Bone marrow (tissue), 2 donors: ENCODE measurements around the gene FCRLA.
"Not testable (repeated sequence)": the region's sequence is repeated elsewhere in the genome, so short reads cannot be mapped to it uniquely, and the experiment has no call there.

Experiments
- DNase-seq, 2 donors: peaks; one replicate each; lab custom pipeline; 2025; lab: John Stamatoyannopoulos, UW

Gene FCRLA

DNA sequence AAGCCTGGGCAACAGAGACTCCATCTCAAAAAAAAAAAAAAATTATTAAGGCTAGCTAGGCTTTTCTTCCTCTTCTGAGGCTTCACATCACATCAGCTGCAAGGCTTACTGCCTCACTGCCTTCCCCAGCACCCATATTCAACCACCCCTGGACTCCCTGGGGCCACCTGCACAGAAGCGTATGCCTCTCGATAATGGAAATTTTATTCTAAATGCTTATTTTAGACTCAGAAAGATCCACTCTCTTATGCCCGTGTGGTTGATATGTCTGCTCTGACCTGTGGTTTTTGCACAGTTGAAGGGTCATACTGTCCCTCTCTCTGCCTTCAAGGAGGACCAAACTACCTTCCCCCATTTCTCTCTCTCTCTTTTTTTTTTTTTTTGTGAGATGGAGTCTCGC is 1.5 kb upstream of the FCRLA start:
- DNase-seq = no peak

- DNase-seq = no peak
These were observed 932 bp upstream of the FCRLA start for GRCh38 chr1:161706113-161706481.

DNA sequence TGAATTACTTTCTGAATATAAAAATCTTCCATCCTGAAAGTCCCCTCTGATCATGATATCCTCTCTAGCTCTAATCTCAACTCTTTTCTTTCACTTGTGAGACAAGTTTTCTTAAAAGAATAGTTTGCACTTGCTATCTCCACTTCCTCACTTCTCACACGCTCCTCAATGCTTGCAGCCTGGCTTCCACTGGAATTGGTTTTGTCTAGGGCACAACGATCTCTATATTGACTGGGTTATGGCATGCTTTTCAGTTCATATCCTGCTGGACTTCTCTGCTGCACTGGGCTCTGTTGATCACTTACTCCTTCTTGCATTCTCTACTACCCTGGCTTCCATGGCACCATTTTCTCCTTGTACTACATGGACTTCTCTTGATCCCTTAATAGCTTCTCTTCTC is 474 bp downstream of the FCRLA start:
- no peak for DNase-seq

DNA sequence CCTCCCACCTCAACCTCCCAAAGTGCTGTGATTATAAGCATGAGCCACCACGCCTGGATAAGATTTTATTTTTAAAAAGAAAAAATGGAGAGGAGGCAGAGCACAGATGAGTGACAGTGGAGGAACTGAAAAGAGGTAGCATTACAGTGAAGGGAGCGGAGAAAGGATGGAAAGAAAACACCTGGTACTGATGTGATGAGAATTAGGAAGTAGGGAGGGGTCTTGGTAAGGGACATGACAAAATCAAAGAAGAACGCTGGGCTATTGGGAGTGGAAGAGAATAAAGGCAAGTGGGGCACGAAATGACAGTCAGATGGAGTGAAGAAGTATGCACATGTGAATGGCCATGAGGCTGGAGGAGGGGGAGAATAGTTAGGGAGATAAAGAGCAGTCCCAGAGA is 2.3 kb downstream of the FCRLA start:
- no peak for DNase-seq

DNA sequence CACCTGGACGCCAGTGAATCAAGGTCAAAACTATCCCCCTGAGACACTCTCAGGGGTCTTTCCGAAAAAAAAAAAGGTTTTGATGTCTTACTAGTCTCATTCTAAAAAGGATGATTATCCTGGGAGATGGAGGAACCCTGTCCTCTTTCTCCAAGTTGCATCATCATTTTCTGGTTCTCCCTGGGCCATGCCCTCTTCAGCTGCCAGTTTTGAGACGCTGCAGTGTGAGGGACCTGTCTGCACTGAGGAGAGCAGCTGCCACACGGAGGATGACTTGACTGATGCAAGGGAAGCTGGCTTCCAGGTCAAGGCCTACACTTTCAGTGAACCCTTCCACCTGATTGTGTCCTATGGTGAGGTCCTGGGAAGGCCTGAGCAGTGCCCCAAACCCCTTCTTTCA is 3.5 kb downstream of the FCRLA start:
- no peak for DNase-seq

- DNase-seq = no peak
These were observed 11.7 kb downstream of the FCRLA start for GRCh38 chr1:161718559-161719324.

GRCh38 chr1:161719325-161719611 is 12.2 kb downstream of the FCRLA start:
- DNase-seq = no peak

DNA sequence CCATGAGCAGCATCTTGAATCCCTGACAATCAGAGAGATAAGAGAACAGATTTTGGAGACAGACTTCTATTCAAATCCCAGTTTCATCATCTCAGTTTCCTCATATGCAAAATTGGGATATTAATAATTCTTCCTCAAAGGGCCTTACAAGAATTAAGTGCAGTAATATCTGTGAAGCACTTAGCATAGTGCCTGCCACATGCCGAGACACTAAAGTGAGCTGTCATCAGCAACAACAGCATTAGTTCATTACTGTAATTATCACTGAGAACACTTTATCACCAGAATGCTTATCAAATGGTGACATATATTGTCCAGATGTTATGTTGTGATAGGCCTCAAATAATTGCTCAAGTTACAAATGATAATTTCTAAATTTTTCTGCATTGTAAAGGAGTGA is 13.4 kb downstream of the FCRLA start:
- no peak for DNase-seq

DNA sequence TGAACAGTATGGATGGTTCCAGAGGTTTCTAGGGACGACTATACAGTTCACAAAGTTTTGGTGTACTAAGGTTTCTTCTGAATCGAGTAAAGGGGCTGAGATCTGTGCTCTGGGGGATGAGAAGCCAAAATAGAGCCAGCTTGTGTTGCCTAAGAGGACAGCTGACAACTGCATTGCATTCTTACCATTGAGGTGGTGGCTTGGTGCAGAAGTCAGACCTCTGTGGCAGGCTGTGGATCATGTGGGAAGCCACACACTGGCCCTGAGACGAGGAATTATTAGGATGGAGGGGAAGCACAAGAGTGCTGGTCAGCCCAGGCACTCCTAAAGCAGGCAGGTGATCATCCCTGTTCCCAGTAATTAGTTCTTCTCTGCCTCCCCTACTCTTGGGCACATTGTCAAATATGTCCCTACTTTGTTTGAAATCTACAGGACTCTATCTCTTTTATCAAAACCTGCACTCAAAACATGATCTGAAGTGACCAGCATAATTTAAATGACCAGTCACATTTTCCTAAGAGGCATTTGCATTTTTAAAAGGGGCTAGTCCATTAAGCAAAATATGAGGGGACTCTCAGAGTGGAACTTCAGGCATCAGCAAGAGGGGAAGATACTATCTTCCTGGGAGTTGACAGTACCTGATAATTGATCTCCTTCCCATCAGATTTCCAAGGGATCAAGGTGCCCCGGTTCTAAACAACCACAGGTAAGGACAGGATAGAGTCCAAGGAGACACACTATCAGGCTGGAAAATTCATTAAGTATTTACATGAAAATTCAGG is 14.1 kb downstream of the FCRLA start, which contains the start of gene FCRLB:
FCRLB (plus strand) TSS at position 589 of the 782 bp plus-strand sequence. CDS start 1,129 bp downstream, outside the sequence.
- no peak for DNase-seq

- DNase-seq = peak in 1 of 2 donors; percentile 48
These were observed 14.8 kb downstream of the FCRLA start for GRCh38 chr1:161721738-161722343.

DNA sequence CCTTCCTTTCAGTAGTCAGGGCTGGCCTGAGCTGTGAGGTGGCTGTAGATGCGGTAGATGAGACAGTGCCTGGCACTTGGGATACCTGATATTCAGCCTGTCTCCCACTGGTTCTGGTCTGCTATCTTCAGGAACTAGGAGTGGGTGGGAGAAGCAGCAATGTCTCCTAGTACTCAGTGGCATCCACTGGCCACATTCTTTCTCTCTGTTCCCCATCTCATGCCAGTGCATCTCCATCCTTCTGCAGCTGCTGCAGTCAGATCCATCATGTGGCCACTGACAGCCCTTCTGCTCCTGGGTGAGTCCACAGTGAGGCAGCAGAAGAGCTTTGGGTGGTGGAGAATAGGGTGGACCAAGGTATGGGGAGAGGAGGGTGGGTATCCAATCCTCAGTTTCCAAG is 15.4 kb downstream of the FCRLA start:
- DNase-seq = no peak

- DNase-seq = no peak
These were observed 16.6 kb downstream of the FCRLA start for GRCh38 chr1:161723459-161724141.

- not testable (repeated sequence) for DNase-seq
These were observed 18.4 kb downstream of the FCRLA start for GRCh38 chr1:161725258-161725907.

GRCh38 chr1:161725908-161726472 is 19.0 kb downstream of the FCRLA start:
- DNase-seq = peak in 1 of 2 donors; percentile 63

GRCh38 chr1:161726473-161727255 is 19.6 kb downstream of the FCRLA start:
- DNase-seq = peak in 1 of 2 donors; percentile 56

- no peak for DNase-seq
These were observed 20.4 kb downstream of the FCRLA start for GRCh38 chr1:161727256-161727924.

DNA sequence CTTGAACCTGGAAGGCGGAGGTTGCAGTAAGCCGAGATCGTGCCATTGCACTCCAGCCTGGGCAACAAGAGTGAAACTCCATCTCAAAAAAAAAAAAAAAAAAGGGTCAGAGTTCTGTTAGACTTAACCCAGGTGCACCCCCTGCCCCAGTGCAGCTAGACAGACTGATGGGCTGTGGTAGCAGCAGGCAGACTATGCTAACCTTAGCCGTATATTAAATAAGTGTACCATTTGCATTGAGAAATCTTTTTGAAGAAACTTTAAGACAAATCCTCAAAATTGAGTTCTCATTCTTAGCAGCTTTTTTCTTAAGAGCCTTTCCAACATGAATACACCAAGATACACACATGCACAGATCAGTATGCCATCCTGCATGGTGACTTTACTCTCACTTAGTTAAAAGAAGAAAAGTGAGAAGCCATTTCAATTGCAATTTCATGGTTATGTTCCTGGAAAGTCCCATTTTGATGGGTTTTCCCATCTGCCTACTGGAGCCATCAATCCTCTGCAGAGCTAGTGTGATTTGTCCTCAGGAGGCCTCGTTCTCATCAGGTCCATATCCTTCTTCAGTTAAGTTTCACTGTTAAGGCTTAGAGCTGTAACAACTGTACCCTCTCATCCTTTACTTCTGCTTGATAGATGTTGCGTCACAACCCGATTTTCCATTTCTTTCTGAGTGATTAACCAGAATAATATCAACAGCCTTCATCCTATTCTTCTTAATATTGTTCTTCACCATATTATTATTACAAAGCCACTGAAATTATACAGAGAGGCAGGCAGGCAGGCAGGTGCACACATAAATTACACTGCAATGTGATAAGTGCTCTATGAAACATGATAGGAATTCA is 21.6 kb downstream of the FCRLA start:
- DNase-seq = no peak

DNA sequence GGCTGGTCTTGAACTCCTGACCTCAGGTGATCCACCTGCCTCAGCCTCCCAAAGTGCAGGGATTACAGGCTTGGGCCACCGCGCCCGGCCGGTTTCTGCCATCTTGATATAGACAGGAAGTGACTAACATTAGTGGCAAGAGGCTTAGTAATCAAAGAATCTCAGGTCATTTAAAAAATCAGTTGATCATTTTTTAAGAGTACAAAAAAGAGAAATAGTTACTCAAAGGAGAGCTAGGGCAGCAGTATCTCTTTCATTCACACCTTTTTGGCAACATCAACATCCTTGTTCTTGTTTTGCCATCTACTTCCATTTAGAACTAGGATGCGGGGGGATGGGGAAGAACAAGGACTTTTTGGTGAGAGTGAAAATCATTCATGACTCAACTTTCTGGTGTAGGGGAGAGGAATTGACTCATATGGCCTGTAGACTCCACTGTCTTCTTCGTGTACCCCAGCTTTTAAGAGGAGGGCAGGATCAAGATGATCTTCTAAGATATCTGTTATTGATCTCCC is 23.1 kb downstream of the FCRLA start:
- DNase-seq = no peak

- DNase-seq = no peak
These were observed 24.2 kb downstream of the FCRLA start for GRCh38 chr1:161731241-161731640.
